ENCODE data around the gene ABCA5. TPM values are rescaled to one million over a fixed set of nuclear protein-coding genes. Genes with fewer than 3 reads are reported as not detected.

ABCA5 gene
- total RNA-seq, 1 experiment from 2014 or later, result 4.5 TPM

DNA sequence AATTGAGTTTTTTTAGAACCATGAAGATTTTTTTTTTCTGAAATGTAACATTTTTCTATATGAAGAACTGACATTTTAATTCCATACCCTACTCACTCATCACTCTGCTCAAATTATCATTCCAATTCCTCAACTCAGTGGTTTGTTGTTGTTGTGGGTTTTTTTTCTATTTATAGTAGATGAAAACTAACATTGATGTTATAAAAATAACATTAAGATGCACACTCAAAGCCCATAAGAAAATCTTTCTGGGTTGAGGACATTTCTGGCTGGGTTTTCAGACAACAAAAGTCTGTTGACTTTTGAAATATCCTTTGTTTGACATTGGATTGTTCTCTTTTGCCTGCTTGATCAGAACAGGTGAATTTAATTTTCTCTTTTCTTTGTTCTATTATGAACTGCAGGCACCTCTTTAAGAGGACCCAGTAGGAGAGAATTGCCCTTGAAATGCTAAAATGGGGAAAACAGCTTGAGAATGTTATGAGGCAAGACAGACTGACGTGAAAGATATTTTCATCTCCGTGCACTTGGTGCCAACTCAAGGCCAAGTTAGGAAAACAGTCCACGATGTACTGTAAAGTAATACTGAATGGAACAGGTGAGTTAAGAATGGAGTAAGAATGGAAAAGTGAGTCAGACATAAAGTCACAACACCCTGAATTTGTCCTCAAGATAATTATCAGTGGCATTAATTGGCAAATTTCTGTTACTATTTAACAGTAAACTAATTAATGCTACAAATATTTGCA, 16.1 kb upstream of the ABCA5 start:
- Mint-ChIP-seq H3K4me1 (peaks cover 15 to 22% of the 10 kb centered on the region in 2 experiments), H3K36me3 (ENCODE audit: insufficient read depth in 1 of 3, low read depth in 3 of 3) (no peaks in the 10 kb centered on the region; a peak in 1 of 7 replicates), H3K27me3 (ENCODE audit: low read depth) (no peaks in the 10 kb centered on the region), H3K27ac (peak overlapping the region in 1 of 3 experiments; percentile 16; a peak in 2 of 7 replicates), H3K9me3 (no peaks in the 10 kb centered on the region), H3K4me3 (no peak overlapping the region)
- H3K4me1 ChIP-seq (ENCODE audit: insufficient read depth, low read length), result no peaks in the 10 kb centered on the region
- no peak overlapping the region for H3K56ac ChIP-seq (ENCODE audit: insufficient read length, low read depth, low read length)
- no peak overlapping the region for H2AFZ ChIP-seq (ENCODE audit: low read length)
- WGBS (ENCODE audit: extremely low coverage, insufficient read length, low lambda C conversion rate), result no CpG with 5 or more reads among the region's 3 CpGs
- H3K79me2 ChIP-seq (ENCODE audit: insufficient read depth, low read length), result no peaks in the 10 kb centered on the region
- H3K23me2 ChIP-seq (ENCODE audit: insufficient read length, low read depth, low read length, poor library complexity, severe bottlenecking), result no peaks in the 10 kb centered on the region
- no peak overlapping the region for H4K8ac ChIP-seq (replicated peaks; ENCODE audit: insufficient read length, low read depth, low read length)
- H2AK5ac ChIP-seq (ENCODE audit: insufficient read length, low read length), result no peak overlapping the region
- no peak overlapping the region for H4K5ac ChIP-seq (ENCODE audit: insufficient read length, low read depth, low read length)
- H2BK12ac ChIP-seq (ENCODE audit: insufficient read length, low read depth, low read length), result no peak overlapping the region
- no peak overlapping the region for H3K4ac ChIP-seq (ENCODE audit: low read depth, low read length)
- H3K9ac ChIP-seq (ENCODE audit: extremely low read depth, insufficient read length, low read length), result no peak overlapping the region
- H3K9me3 ChIP-seq (ENCODE audit: control insufficient read depth, low read depth, low read length), result no peaks in the 10 kb centered on the region
- no peak overlapping the region for H2BK5ac ChIP-seq (ENCODE audit: insufficient read length, low read length)
- DNase-seq, result no peak
- no peak overlapping the region for H2BK15ac ChIP-seq (ENCODE audit: low read depth, low read length)
- H3K27me3 ChIP-seq (ENCODE audit: insufficient read depth, low read length), result no peaks in the 10 kb centered on the region
- no peak overlapping the region for H3K4me2 ChIP-seq (ENCODE audit: insufficient read depth, insufficient read length, low read length)
- H4K20me1 ChIP-seq (ENCODE audit: control insufficient read depth, insufficient read depth, insufficient read length), result no peaks in the 10 kb centered on the region
- H3K23ac ChIP-seq (ENCODE audit: insufficient read length, low read depth, low read length), result no peak overlapping the region
- no peak overlapping the region for H3K14ac ChIP-seq (ENCODE audit: insufficient read depth, low read length)
- H4K91ac ChIP-seq (ENCODE audit: insufficient read length, low read depth, low read length), result no peak overlapping the region
- no peak overlapping the region for H3T11ph ChIP-seq (ENCODE audit: low read length)
- no peak overlapping the region for H2BK20ac ChIP-seq (ENCODE audit: low read depth, low read length, poor library complexity, severe bottlenecking)
- H3K18ac ChIP-seq (ENCODE audit: insufficient read length, low read depth, low read length), result no peak overlapping the region
- H3K27ac ChIP-seq (ENCODE audit: insufficient read length, low read depth, low read length), result no peak overlapping the region
- TF ChIP-seq CTCF (conservative IDR thresholded peaks at IDR 0.05), result no peak
- H3K79me1 ChIP-seq (ENCODE audit: insufficient read depth, low read depth, low read length, poor library complexity, severe bottlenecking), result no peaks in the 10 kb centered on the region
- no peak overlapping the region for H2BK120ac ChIP-seq (ENCODE audit: low read depth, low read length, poor library complexity, severe bottlenecking)

Measured in H9 (cell line).